H9 (cell line): Measurements from ENCODE around the gene POU3F2. TPM values are rescaled to one million over a fixed set of nuclear protein-coding genes. Genes with fewer than 3 reads are reported as not detected.

Experiments used
- DNase-seq: peaks from one replicate; pipeline ENCODE4 v3.0.0-alpha.2; 2017
- H2AFZ ChIP-seq: one replicate; pipeline ENCODE4 v1.6.1; 2013; ENCODE audit warnings: mild to moderate bottlenecking, low read length, control low read depth, moderate library complexity
- H2AK5ac ChIP-seq: 2 replicates; pipeline ENCODE4 v1.6.1; 2013; ENCODE audit warnings: low read length, control low read depth, mixed read lengths; ENCODE audit not compliant: insufficient read length
- H2BK120ac ChIP-seq: one replicate; pipeline ENCODE4 v1.6.1; 2013; ENCODE audit warnings: low read depth, mild to moderate bottlenecking, low read length, control low read depth, inconsistent platforms; ENCODE audit not compliant: poor library complexity, severe bottlenecking
- H2BK12ac ChIP-seq: 2 replicates; pipeline ENCODE4 v1.6.1; 2013; ENCODE audit warnings: low read length, control low read depth, mixed read lengths, low read depth; ENCODE audit not compliant: insufficient read length
- H2BK15ac ChIP-seq: 2 replicates; pipeline ENCODE4 v1.6.1; 2013; ENCODE audit warnings: low read depth, low read length, control low read depth
- H2BK20ac ChIP-seq: one replicate; pipeline ENCODE4 v1.6.1; 2013; ENCODE audit warnings: low read depth, mild to moderate bottlenecking, low read length, control low read depth, inconsistent platforms; ENCODE audit not compliant: poor library complexity, severe bottlenecking
- H2BK5ac ChIP-seq: 2 replicates; pipeline ENCODE4 v1.6.1; 2013; ENCODE audit warnings: low read length, control low read depth, mixed read lengths; ENCODE audit not compliant: insufficient read length
- H3K14ac ChIP-seq: 2 replicates; pipeline ENCODE4 v1.6.1; 2013; ENCODE audit warnings: low read length, control low read depth; ENCODE audit not compliant: insufficient read depth
- H3K18ac ChIP-seq: 2 replicates; pipeline ENCODE4 v1.6.1; 2013; ENCODE audit warnings: low read depth, mild to moderate bottlenecking, mixed read lengths, low read length, control low read depth; ENCODE audit not compliant: insufficient read length
- H3K23ac ChIP-seq: 2 replicates; pipeline ENCODE4 v1.6.1; 2013; ENCODE audit warnings: low read length, control low read depth, mixed read lengths, low read depth; ENCODE audit not compliant: insufficient read length
- H3K23me2 ChIP-seq: 2 replicates; pipeline ENCODE4 v1.6.1; 2013; ENCODE audit warnings: low read depth, mild to moderate bottlenecking, mixed read lengths, low read length, control low read depth; ENCODE audit not compliant: insufficient read length, poor library complexity, severe bottlenecking
- H3K27ac ChIP-seq: 2 replicates; pipeline ENCODE4 v1.5.1; 2013; ENCODE audit warnings: low read length, control low read depth, mixed read lengths, low read depth; ENCODE audit not compliant: insufficient read length
- H3K27me3 ChIP-seq: 2 replicates; pipeline ENCODE4 v1.6.1; 2013; ENCODE audit warnings: low read length, control low read depth, inconsistent platforms; ENCODE audit not compliant: insufficient read depth
- H3K4ac ChIP-seq: 2 replicates; pipeline ENCODE4 v1.6.1; 2013; ENCODE audit warnings: low read depth, mild to moderate bottlenecking, control low read depth, inconsistent platforms, low read length, moderate library complexity
- H3K4me1 ChIP-seq: 2 replicates; pipeline ENCODE4 v1.6.1; 2013; ENCODE audit warnings: low read length, control low read depth, inconsistent platforms; ENCODE audit not compliant: insufficient read depth
- H3K4me2 ChIP-seq: 2 replicates; pipeline ENCODE4 v1.6.1; 2013; ENCODE audit warnings: low read length, control low read depth, mixed read lengths; ENCODE audit not compliant: insufficient read length, insufficient read depth
- H3K56ac ChIP-seq: 2 replicates; pipeline ENCODE4 v1.6.1; 2013; ENCODE audit warnings: low read depth, mild to moderate bottlenecking, mixed read lengths, low read length, control low read depth; ENCODE audit not compliant: insufficient read length
- H3K79me1 ChIP-seq: 2 replicates; pipeline ENCODE4 v1.6.1; 2013; ENCODE audit warnings: low read depth, mild to moderate bottlenecking, moderate library complexity, low read length, control low read depth, inconsistent platforms; ENCODE audit not compliant: insufficient read depth, poor library complexity, severe bottlenecking
- H3K79me2 ChIP-seq: 2 replicates; pipeline ENCODE4 v1.6.1; 2013; ENCODE audit warnings: low read length, control low read depth, inconsistent platforms; ENCODE audit not compliant: insufficient read depth
- H3K9ac ChIP-seq: 2 replicates; pipeline ENCODE4 v1.6.1; 2013; ENCODE audit warnings: low read length, control low read depth, mixed read lengths; ENCODE audit not compliant: insufficient read length; ENCODE audit errors: extremely low read depth
- H3K9me3 ChIP-seq: one replicate; pipeline ENCODE4 v1.6.1; 2013; ENCODE audit warnings: low read depth, low read length, inconsistent platforms; ENCODE audit not compliant: control insufficient read depth
- H3T11ph ChIP-seq: one replicate; pipeline ENCODE4 v1.6.1; 2013; ENCODE audit warnings: mild to moderate bottlenecking, low read length, control low read depth, inconsistent platforms
- H4K20me1 ChIP-seq: one replicate; pipeline ENCODE4 v1.6.1; 2013; ENCODE audit not compliant: control insufficient read depth, insufficient read length, insufficient read depth
- H4K5ac ChIP-seq: 2 replicates; pipeline ENCODE4 v1.6.1; 2013; ENCODE audit warnings: low read depth, mild to moderate bottlenecking, mixed read lengths, low read length, control low read depth; ENCODE audit not compliant: insufficient read length
- H4K8ac ChIP-seq: replicated peaks from 2 replicates; pipeline ENCODE4 v1.6.1; 2013; ENCODE audit warnings: low read length, control low read depth, mixed read lengths, low read depth; ENCODE audit not compliant: insufficient read length
- H4K91ac ChIP-seq: 2 replicates; pipeline ENCODE4 v1.6.1; 2013; ENCODE audit warnings: low read depth, mild to moderate bottlenecking, moderate library complexity, mixed read lengths, low read length, control low read depth; ENCODE audit not compliant: insufficient read length
- H3K27ac Mint-ChIP-seq, 3 experiments: 2 replicates in 2 of 3; 3 replicates in 1 of 3; pipeline ENCODE4 v1.8.0; 2020 to 2021; ENCODE audit warnings: mixed read lengths in 3 of 3, mild to moderate bottlenecking in 1 of 3, moderate library complexity in 1 of 3
- H3K27me3 Mint-ChIP-seq: 2 replicates; pipeline ENCODE4 v1.8.0; 2021; ENCODE audit warnings: low read depth, mild to moderate bottlenecking, moderate library complexity, mixed read lengths
- H3K36me3 Mint-ChIP-seq, 3 experiments: 2 replicates in 2 of 3; 3 replicates in 1 of 3; pipeline ENCODE4 v1.8.0; 2020 to 2021; ENCODE audit warnings: low read depth in 3 of 3, mixed read lengths in 3 of 3; ENCODE audit not compliant: insufficient read depth in 1 of 3
- H3K4me1 Mint-ChIP-seq, 2 experiments: 2 replicates each; pipeline ENCODE4 v1.8.0; 2020; ENCODE audit warnings: mixed read lengths in 2 of 2
- H3K4me3 Mint-ChIP-seq, 2 experiments: 2 replicates in 1 of 2; 3 replicates in 1 of 2; pipeline ENCODE4 v1.8.0; 2020 to 2021; ENCODE audit warnings: mild to moderate bottlenecking in 2 of 2, mixed read lengths in 2 of 2, moderate library complexity in 1 of 2
- H3K9me3 Mint-ChIP-seq, 2 experiments: 2 replicates in 1 of 2; 3 replicates in 1 of 2; pipeline ENCODE4 v1.8.0; 2020; ENCODE audit warnings: mild to moderate bottlenecking in 2 of 2, mixed read lengths in 2 of 2, moderate library complexity in 1 of 2
- WGBS: extraction: QIAGEN DNeasy Blood & Tissue Kit; methylation state at CpG from one replicate; pipeline ENCODE4 v1.1.7; 2013; ENCODE audit warnings: missing lambda C conversion rate, low lambda C conversion rate, mixed read lengths; ENCODE audit not compliant: insufficient read length; ENCODE audit errors: extremely low coverage; 5-methylcytosine and 5-hydroxymethylcytosine counted together
- total RNA-seq: library from RNA; stranded (reverse); gene quantifications from 2 replicates; pipeline ENCODE4 v1.2.1, GENCODE V29; 2021
- TF ChIP-seq, protein P1 (sequence below): fragments of 200-600 bp; sonication (generic); conservative IDR thresholded peaks from 3 replicates; pipeline ENCODE4 v1.8.0; 2021; ENCODE audit warnings: antibody characterized with exemption, mild to moderate bottlenecking

Gene POU3F2
- total RNA-seq, 1 experiment from 2014 or later = 0.09 TPM

DNA sequence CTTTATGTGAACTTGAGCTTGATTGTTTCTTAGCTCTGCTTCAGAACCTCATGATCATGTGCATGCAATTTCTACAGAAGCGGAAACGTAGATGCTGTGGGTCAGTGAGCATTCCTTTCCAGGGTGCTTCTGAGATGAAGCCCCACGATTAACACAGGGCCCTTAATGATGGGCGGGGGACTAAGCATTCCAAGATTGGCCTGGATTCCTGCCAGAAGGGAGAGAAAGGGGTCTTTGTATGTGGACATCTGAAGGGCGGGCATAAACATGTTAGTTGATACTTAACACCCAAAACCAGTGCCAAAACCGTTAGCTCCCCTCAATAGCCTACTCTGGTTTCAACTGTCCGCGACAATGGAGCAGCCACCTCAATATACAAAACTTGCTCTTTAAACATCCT is 46.9 kb upstream of the POU3F2 start:
- Histone ChIP-seq H2AFZ (no peak overlapping the region), H3K27ac (no peak overlapping the region), H3K4me2 (no peak overlapping the region), H3K56ac (no peak overlapping the region), H3K23me2 (no peaks in the 10 kb centered on the region), H4K8ac (no peak overlapping the region), H4K91ac (no peak overlapping the region), H3K14ac (no peak overlapping the region), H4K5ac (no peak overlapping the region), H3K4me1 (peaks cover 7% of the 10 kb centered on the region; the same call in 1 of the 2 replicates), H2BK12ac (no peak overlapping the region), H3K4ac (no peak overlapping the region), H3K79me2 (no peaks in the 10 kb centered on the region), H4K20me1 (no peaks in the 10 kb centered on the region), H3T11ph (no peak overlapping the region), H3K18ac (no peak overlapping the region), H2BK15ac (no peak overlapping the region), H3K9ac (no peak overlapping the region), H2BK120ac (no peak overlapping the region), H3K27me3 (no peaks in the 10 kb centered on the region), H2BK20ac (no peak overlapping the region), H3K23ac (no peak overlapping the region), H2BK5ac (no peak overlapping the region), H3K79me1 (no peaks in the 10 kb centered on the region), H3K9me3 (no peaks in the 10 kb centered on the region), H2AK5ac (no peak overlapping the region)
- Mint-ChIP-seq H3K9me3 (no peaks in the 10 kb centered on the region; a peak in 1 of 5 replicates), H3K36me3 (no peaks in the 10 kb centered on the region), H3K27me3 (peaks cover 14% of the 10 kb centered on the region), H3K27ac (no peak overlapping the region; a peak in 1 of 7 replicates), H3K4me1 (peaks cover 34% of the 10 kb centered on the region in 2 experiments), H3K4me3 (no peak overlapping the region; a peak in 1 of 5 replicates)
- TF ChIP-seq, protein P1, sequence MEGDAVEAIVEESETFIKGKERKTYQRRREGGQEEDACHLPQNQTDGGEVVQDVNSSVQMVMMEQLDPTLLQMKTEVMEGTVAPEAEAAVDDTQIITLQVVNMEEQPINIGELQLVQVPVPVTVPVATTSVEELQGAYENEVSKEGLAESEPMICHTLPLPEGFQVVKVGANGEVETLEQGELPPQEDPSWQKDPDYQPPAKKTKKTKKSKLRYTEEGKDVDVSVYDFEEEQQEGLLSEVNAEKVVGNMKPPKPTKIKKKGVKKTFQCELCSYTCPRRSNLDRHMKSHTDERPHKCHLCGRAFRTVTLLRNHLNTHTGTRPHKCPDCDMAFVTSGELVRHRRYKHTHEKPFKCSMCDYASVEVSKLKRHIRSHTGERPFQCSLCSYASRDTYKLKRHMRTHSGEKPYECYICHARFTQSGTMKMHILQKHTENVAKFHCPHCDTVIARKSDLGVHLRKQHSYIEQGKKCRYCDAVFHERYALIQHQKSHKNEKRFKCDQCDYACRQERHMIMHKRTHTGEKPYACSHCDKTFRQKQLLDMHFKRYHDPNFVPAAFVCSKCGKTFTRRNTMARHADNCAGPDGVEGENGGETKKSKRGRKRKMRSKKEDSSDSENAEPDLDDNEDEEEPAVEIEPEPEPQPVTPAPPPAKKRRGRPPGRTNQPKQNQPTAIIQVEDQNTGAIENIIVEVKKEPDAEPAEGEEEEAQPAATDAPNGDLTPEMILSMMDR = no peak
- DNase-seq = no peak
- WGBS = no CpG with 5 or more reads among the region's 8 CpGs
